ENCODE results near the gene ZNF423. TPM values are rescaled to one million over a fixed set of nuclear protein-coding genes. Genes with fewer than 3 reads are reported as not detected.
"Not testable (repeated sequence)": the region's sequence is repeated elsewhere in the genome, so short reads cannot be mapped to it uniquely, and the experiment has no call there.

ZNF423 gene
- total RNA-seq, 2 experiments from 2014 or later, result not detected

GRCh38 chr16:49514073-49514980, 341.6 kb downstream of the ZNF423 start:
- no peak for TF ChIP-seq CTCF (IDR thresholded peaks at IDR 0.05)
- H3K36me3 Mint-ChIP-seq (ENCODE audit: low read depth), result no peaks in the 10 kb centered on the region
- ATAC-seq, result no peak
- no peak overlapping the region for H3K27ac Mint-ChIP-seq
- DNase-seq, result no peak
- CTCF ChIA-PET, result interaction anchor here (0.9 to 1.5 kb wide), 2 partner anchors 9 to 78 kb away, joined by 3 read pairs; no protein-coding TSS in a partner anchor
- intact Hi-C loops (cut with micrococcal nuclease), result no loop called here
- H3K9me3 Mint-ChIP-seq, result no peaks in the 10 kb centered on the region
- peaks cover 4% of the 10 kb centered on the region for H3K4me1 Mint-ChIP-seq (ENCODE audit: low read depth)
- POLR2A ChIA-PET, result no interaction called here
- no peaks in the 10 kb centered on the region for H3K27me3 Mint-ChIP-seq
- H3K4me3 Mint-ChIP-seq, result no peak overlapping the region

DNA sequence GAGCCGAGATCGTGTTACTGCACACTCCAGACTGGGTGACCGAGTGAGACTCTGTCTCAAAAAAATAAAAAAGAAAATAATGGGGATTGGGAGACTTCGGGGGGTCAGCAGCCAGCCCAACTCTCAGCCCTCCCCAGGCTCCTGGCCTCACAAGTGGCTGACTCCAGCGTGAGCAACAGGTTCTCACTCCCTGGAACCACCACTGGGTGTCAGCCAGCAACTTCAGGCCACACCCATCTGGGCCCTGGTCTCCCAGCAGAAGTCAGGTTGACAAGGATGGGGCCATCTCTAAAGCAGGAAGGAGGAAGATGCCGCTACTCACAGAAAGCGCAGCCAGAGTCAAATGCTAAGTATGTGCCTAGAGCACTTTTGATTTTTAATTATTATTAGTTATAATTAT, 342.9 kb downstream of the ZNF423 start:
- Mint-ChIP-seq H3K4me3 (no peak overlapping the region), H3K4me1 (ENCODE audit: low read depth) (no peaks in the 10 kb centered on the region), H3K27me3 (no peaks in the 10 kb centered on the region), H3K9me3 (no peaks in the 10 kb centered on the region), H3K36me3 (ENCODE audit: low read depth) (no peaks in the 10 kb centered on the region), H3K27ac (no peak overlapping the region)
- TF ChIP-seq CTCF (IDR thresholded peaks at IDR 0.05), result no peak
- CTCF ChIA-PET, result no interaction called here
- intact Hi-C loops (cut with micrococcal nuclease), result no loop called here
- DNase-seq, result peak; percentile 11
- POLR2A ChIA-PET, result no interaction called here
- ATAC-seq, result no peak

DNA sequence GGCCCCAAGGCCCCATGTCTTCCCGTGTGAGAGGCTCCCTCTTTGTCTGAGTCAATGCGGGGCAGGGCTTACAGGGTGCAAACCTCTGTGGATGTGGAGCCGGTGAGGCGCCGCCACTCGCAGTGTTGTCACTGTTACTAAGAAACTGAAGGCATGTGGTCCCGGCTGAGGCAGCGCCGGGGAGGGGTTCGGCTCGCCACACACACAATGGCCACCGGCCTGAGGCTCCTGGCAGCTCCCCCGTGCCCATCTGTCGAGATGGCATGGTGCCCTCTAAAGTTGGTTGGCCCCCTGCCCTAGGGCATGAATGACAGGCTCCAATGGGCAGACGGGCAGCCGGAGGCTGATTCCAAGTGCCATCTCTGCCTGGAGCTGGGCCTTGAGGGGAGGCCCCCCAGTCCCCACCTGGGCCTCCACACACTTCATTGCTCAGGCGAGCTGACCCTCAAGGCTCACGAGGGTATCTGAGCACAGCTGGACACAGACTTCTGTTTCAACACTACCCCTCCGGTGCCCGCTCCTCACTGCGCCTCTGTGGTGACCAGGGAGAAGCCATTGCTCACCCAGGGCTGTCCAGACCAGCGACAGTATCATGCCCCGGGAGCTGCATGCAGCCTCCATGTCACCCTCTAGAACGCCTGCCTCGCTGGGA, 345.1 kb downstream of the ZNF423 start:
- intact Hi-C loops (cut with micrococcal nuclease), result no loop called here
- Mint-ChIP-seq H3K4me1 (ENCODE audit: low read depth) (no peaks in the 10 kb centered on the region), H3K36me3 (ENCODE audit: low read depth) (no peaks in the 10 kb centered on the region), H3K4me3 (no peak overlapping the region), H3K27me3 (no peaks in the 10 kb centered on the region), H3K9me3 (no peaks in the 10 kb centered on the region), H3K27ac (no peak overlapping the region)
- ChIA-PET CTCF (no interaction called here), POLR2A (no interaction called here)
- no peak for ATAC-seq
- no peak for TF ChIP-seq CTCF (IDR thresholded peaks at IDR 0.05)
- no peak for DNase-seq

DNA sequence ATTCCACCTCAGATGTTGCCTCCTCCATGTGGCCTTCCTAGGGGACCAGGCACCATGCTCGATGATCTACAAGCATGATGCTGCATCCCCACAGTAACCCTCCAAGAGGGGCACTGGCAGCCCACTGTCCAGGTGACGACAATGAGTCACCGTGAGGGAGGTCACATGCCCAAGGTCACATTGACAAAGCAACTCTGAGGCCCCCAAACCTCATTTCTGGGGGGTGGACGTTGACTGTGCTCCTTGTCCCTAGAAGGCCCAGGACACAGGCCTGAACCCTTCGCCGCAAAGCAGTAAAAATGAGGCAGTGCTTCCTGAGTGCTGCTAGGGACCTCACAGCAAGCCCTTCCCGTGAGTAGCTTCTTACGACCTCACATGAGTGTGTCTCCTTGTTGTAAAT, 345.8 kb downstream of the ZNF423 start:
- Mint-ChIP-seq H3K4me3 (no peak overlapping the region), H3K9me3 (no peaks in the 10 kb centered on the region), H3K27me3 (no peaks in the 10 kb centered on the region), H3K36me3 (ENCODE audit: low read depth) (no peaks in the 10 kb centered on the region), H3K4me1 (ENCODE audit: low read depth) (no peaks in the 10 kb centered on the region), H3K27ac (no peak overlapping the region)
- ATAC-seq (no peak), DNase-seq (no peak)
- intact Hi-C loops (cut with micrococcal nuclease), result no loop called here
- POLR2A ChIA-PET, result no interaction called here
- TF ChIP-seq CTCF (IDR thresholded peaks at IDR 0.05), result no peak
- CTCF ChIA-PET, result no interaction called here

GRCh38 chr16:49506058-49507013, 349.6 kb downstream of the ZNF423 start:
- H3K9me3 Mint-ChIP-seq; CTCF ChIA-PET; H3K4me1 Mint-ChIP-seq (ENCODE audit: low read depth); DNase-seq; intact Hi-C loops (cut with micrococcal nuclease); H3K27ac Mint-ChIP-seq; H3K36me3 Mint-ChIP-seq (ENCODE audit: low read depth); H3K4me3 Mint-ChIP-seq; ATAC-seq; POLR2A ChIA-PET; H3K27me3 Mint-ChIP-seq: not testable (repeated sequence)

Measured in activated CD8-positive, alpha-beta T cell treated with anti-CD3 and anti-CD28 coated beads for 36 hours (primary cell).